Measurements from ENCODE around the gene NOS1AP.
"Not testable (repeated sequence)": the region's sequence is repeated elsewhere in the genome, so short reads cannot be mapped to it uniquely, and the experiment has no call there.

The NOS1AP gene

GRCh38 chr1:162195567-162195966, 126.1 kb downstream of the NOS1AP start:
- no peak for DNase-seq (ENCODE audit: low read depth)

- no peak for DNase-seq (ENCODE audit: low read depth)
Measured at GRCh38 chr1:162196387-162196786, 126.9 kb downstream of the NOS1AP start.

GRCh38 chr1:162197041-162197531, 127.6 kb downstream of the NOS1AP start:
- DNase-seq (ENCODE audit: low read depth) = no peak

- DNase-seq (ENCODE audit: low read depth) = no peak
Measured at GRCh38 chr1:162197615-162198421, 128.3 kb downstream of the NOS1AP start.

- DNase-seq (ENCODE audit: low read depth) = no peak
Measured at GRCh38 chr1:162200096-162200847, 130.8 kb downstream of the NOS1AP start.

GRCh38 chr1:162201062-162201461, 131.6 kb downstream of the NOS1AP start:
- not testable (repeated sequence) for DNase-seq (ENCODE audit: low read depth)

GRCh38 chr1:162204129-162204822, 134.8 kb downstream of the NOS1AP start:
- no peak for DNase-seq (ENCODE audit: low read depth)

GRCh38 chr1:162204823-162205155, 135.3 kb downstream of the NOS1AP start:
- no peak for DNase-seq (ENCODE audit: low read depth)

- no peak for DNase-seq (ENCODE audit: low read depth)
Measured at GRCh38 chr1:162206300-162206699, 136.8 kb downstream of the NOS1AP start.

- no peak for DNase-seq (ENCODE audit: low read depth)
Measured at GRCh38 chr1:162206749-162207635, 137.5 kb downstream of the NOS1AP start.

- DNase-seq (ENCODE audit: low read depth) = no peak
Measured at GRCh38 chr1:162207862-162208261, 138.4 kb downstream of the NOS1AP start.

GRCh38 chr1:162210196-162210595, 140.7 kb downstream of the NOS1AP start:
- DNase-seq (ENCODE audit: low read depth) = no peak

GRCh38 chr1:162212713-162213112, 143.2 kb downstream of the NOS1AP start:
- DNase-seq (ENCODE audit: low read depth) = no peak

- DNase-seq (ENCODE audit: low read depth) = no peak
Measured at GRCh38 chr1:162213281-162213912, 143.9 kb downstream of the NOS1AP start.

GRCh38 chr1:162214202-162214601, 144.7 kb downstream of the NOS1AP start:
- DNase-seq (ENCODE audit: low read depth) = no peak

- DNase-seq (ENCODE audit: low read depth) = no peak
Measured at GRCh38 chr1:162215902-162216301, 146.4 kb downstream of the NOS1AP start.

GRCh38 chr1:162216604-162217003, 147.1 kb downstream of the NOS1AP start:
- DNase-seq (ENCODE audit: low read depth) = no peak

GRCh38 chr1:162217706-162218105, 148.2 kb downstream of the NOS1AP start:
- DNase-seq (ENCODE audit: low read depth) = no peak

GRCh38 chr1:162218546-162218945, 149.1 kb downstream of the NOS1AP start:
- no peak for DNase-seq (ENCODE audit: low read depth)

- DNase-seq (ENCODE audit: low read depth) = no peak
Measured at GRCh38 chr1:162218975-162219374, 149.5 kb downstream of the NOS1AP start.

- DNase-seq (ENCODE audit: low read depth) = no peak
Measured at GRCh38 chr1:162219461-162219860, 150.0 kb downstream of the NOS1AP start.
